ENCODE measurements around the gene OSBPL2.
A peak's percentile ranks its signal among the peaks of the same experiment; 100 is the strongest.

OSBPL2 gene

DNA sequence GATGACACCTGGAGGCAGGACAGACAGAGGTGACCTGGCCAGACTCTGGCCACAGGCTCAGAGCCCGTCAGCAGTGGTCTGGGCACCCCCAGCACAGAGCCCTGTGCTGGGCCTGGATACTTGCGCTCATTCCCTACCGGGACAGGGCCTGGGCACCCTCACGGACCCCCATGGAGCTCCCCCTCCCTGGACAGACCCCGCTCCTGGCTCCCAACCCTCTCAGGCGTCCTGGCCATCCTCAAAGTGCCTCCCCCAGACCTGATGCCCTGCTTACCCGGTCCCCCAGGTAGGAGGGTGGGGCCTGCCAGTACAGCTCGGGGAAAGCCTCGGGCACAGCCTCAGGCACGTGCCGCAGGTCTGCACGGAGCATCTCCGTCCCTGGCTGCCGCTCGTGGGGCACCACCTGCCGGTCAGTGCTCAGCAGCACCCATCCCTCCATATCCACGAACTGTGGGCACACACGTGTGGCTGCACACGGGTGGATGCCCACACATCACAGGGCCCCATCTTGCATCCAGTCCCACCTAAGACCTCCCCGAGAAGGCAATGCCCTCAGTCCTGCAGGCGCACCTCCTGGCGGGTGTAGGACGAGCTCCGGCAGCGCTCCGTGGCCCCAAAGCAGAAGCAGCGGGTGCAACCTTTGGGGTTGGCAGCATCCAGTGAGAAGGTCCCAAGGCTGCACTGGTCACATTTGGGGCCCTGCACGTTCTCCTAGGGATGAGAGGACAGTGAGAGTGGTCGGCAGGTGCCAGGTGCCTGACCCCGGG, 88.8 kb downstream of the OSBPL2 start:
- WGBS (ENCODE audit: extremely low coverage, insufficient coverage, insufficient read length), result no CpG with 5 or more reads among the region's 30 CpGs
- H3K27ac ChIP-seq (ENCODE audit: low read depth, low read length), result no peak overlapping the region

DNA sequence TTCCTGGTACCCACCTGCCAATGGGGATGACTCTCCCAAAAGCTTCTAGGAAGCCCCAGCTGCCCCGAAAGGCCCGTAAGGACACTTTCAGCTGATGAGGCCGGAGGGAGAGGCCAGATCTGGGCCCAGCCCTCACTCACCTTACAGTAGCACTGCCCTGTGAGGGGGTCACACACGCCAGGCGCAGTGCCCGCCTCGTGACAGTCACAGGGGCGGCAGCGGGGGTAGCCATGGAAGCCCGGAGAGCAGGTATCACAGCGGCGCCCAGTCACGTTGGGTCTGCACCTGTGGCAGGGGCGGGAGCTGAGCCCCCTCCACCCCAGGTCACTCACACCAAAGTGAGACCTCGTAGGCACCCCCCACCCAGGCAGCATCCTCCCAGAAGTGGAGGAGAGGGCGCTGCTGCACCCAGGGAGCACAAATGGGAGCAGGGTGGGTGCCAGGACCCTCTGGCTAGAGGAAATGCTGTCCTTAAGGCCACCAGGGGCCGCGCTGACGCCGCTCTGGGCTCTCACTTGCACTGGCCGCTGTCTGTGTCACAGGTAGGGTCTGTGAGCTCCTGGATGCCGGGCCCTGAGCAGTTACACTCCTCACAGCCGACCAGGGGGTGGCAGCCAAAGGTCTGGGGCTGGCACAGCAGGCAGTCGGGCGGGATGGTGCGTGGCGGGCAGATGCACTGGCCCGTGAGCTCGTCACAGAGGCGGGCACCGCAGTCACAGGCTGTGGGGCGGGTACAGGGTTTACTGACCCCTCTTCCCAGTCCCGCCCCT, 89.6 kb downstream of the OSBPL2 start:
- no peak overlapping the region for H3K18ac ChIP-seq (ENCODE audit: low read length)
- no peak overlapping the region for H4K8ac ChIP-seq (ENCODE audit: low read depth, low read length)
- no peak overlapping the region for H3K4me2 ChIP-seq (ENCODE audit: low read length)
- no peak overlapping the region for H4K91ac ChIP-seq (ENCODE audit: low read depth, low read length)
- no peak overlapping the region for H2AK5ac ChIP-seq (ENCODE audit: low read length)
- no peak overlapping the region for H3K23ac ChIP-seq (ENCODE audit: low read length)
- H3K27ac ChIP-seq (ENCODE audit: low read depth, low read length), result no peak overlapping the region
- H3K4ac ChIP-seq (ENCODE audit: low read depth, low read length), result no peak overlapping the region
- H3K14ac ChIP-seq (ENCODE audit: low read length), result no peak overlapping the region
- no peak overlapping the region for H3K9ac ChIP-seq (ENCODE audit: low read length)
- H2AFZ ChIP-seq (ENCODE audit: insufficient read depth, low read length, poor library complexity), result no peak overlapping the region
- H2BK5ac ChIP-seq (ENCODE audit: low read depth, low read length, poor library complexity), result no peak overlapping the region
- no peaks in the 10 kb centered on the region for H3K4me1 ChIP-seq (ENCODE audit: control insufficient read depth in 1 of 2, insufficient read depth in 2 of 2, low read length in 2 of 2)
- H2BK120ac ChIP-seq (ENCODE audit: insufficient read depth, low read length, poor library complexity), result no peak overlapping the region
- no peaks in the 10 kb centered on the region for H3K79me1 ChIP-seq (ENCODE audit: low read length)
- H2BK12ac ChIP-seq (ENCODE audit: low read length), result no peak overlapping the region
- H3K36me3 ChIP-seq (ENCODE audit: control insufficient read depth in 1 of 2, insufficient read depth in 2 of 2, low read length in 2 of 2), result peaks cover 96 to 97% of the 10 kb centered on the region in 2 experiments
- peaks cover 1% of the 10 kb centered on the region for H3K9me3 ChIP-seq (ENCODE audit: insufficient read depth, low read depth, low read length)
- no peak for DNase-seq
- H3K79me2 ChIP-seq (ENCODE audit: control insufficient read depth, insufficient read depth, low read length, poor library complexity), result no peaks in the 10 kb centered on the region
- no CpG with 5 or more reads among the region's 33 CpGs for WGBS (ENCODE audit: extremely low coverage, insufficient coverage, insufficient read length)
- H3K27me3 ChIP-seq (ENCODE audit: insufficient read depth, low read length), result no peaks in the 10 kb centered on the region
- H3K4me3 ChIP-seq (ENCODE audit: low read depth, low read length), result no peak overlapping the region
- no peak overlapping the region for H4K12ac ChIP-seq (ENCODE audit: low read depth, low read length)

More for the DNA sequence above, 88.8 kb downstream of the OSBPL2 start:
- Histone ChIP-seq H3K14ac (ENCODE audit: low read length) (no peak overlapping the region), H4K91ac (ENCODE audit: low read depth, low read length) (no peak overlapping the region), H4K8ac (ENCODE audit: low read depth, low read length) (no peak overlapping the region), H4K12ac (ENCODE audit: low read depth, low read length) (no peak overlapping the region), H3K36me3 (ENCODE audit: control insufficient read depth in 1 of 2, insufficient read depth in 2 of 2, low read length in 2 of 2) (peaks cover 94 to 96% of the 10 kb centered on the region in 2 experiments), H3K4ac (ENCODE audit: low read depth, low read length) (no peak overlapping the region), H2AFZ (ENCODE audit: insufficient read depth, low read length, poor library complexity) (no peak overlapping the region), H2BK5ac (ENCODE audit: low read depth, low read length, poor library complexity) (no peak overlapping the region), H3K79me1 (ENCODE audit: low read length) (no peaks in the 10 kb centered on the region), H3K9ac (ENCODE audit: low read length) (no peak overlapping the region), H2BK12ac (ENCODE audit: low read length) (no peak overlapping the region), H2BK120ac (ENCODE audit: insufficient read depth, low read length, poor library complexity) (no peak overlapping the region), H3K18ac (ENCODE audit: low read length) (no peak overlapping the region), H3K23ac (ENCODE audit: low read length) (no peak overlapping the region), H3K4me2 (ENCODE audit: low read length) (no peak overlapping the region), H3K4me1 (ENCODE audit: control insufficient read depth in 1 of 2, insufficient read depth in 2 of 2, low read length in 2 of 2) (no peaks in the 10 kb centered on the region), H3K27me3 (ENCODE audit: insufficient read depth, low read length) (no peaks in the 10 kb centered on the region), H3K4me3 (ENCODE audit: low read depth, low read length) (no peak overlapping the region), H2AK5ac (ENCODE audit: low read length) (no peak overlapping the region), H3K9me3 (ENCODE audit: insufficient read depth, low read depth, low read length) (peaks cover 1% of the 10 kb centered on the region), H3K79me2 (ENCODE audit: control insufficient read depth, insufficient read depth, low read length, poor library complexity) (no peaks in the 10 kb centered on the region)
- DNase-seq, result peak in 1 of 2 donors; percentile 43

DNA sequence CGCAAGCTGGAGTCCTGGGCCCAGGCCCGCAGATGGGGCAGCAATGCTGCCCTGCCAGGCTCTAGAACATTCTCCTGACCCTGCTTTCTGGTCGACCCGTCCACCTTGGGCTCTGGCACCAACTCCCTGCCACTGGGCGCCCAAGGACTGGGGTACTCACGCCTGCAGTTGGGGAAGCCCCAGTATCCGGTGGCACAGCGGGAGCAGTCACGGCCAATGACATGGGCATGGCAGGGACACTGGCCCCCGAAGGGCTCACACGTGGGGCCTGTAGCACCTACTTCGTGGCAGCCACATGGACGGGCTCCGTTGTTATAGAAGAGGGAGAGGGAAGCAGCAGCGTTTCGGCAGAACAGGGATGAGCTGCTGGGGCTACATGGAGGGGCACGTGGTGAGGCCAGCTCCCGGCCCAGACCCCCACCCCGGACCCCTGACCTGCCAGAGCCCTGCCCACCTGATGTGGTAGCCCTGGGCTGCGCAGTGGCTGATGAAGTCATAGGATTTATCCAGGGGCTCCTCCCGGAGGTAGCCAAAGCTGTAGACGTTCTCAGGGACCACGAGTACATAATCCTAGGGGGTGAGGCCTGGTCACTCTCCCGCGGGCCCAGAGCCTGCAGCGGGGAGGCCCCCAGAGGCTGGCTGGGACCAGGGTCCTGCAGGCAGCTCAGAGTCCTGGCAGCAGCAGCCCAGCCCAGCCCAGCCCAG, 90.5 kb downstream of the OSBPL2 start:
- H2AK5ac ChIP-seq (ENCODE audit: low read length), result no peak overlapping the region
- H3K27ac ChIP-seq (ENCODE audit: low read depth, low read length), result no peak overlapping the region
- no peak overlapping the region for H3K23ac ChIP-seq (ENCODE audit: low read length)
- no peaks in the 10 kb centered on the region for H3K79me2 ChIP-seq (ENCODE audit: control insufficient read depth, insufficient read depth, low read length, poor library complexity)
- H3K18ac ChIP-seq (ENCODE audit: low read length), result no peak overlapping the region
- H3K14ac ChIP-seq (ENCODE audit: low read length), result no peak overlapping the region
- H2AFZ ChIP-seq (ENCODE audit: insufficient read depth, low read length, poor library complexity), result no peak overlapping the region
- H2BK120ac ChIP-seq (ENCODE audit: insufficient read depth, low read length, poor library complexity), result no peak overlapping the region
- H3K4me3 ChIP-seq (ENCODE audit: low read depth, low read length), result no peak overlapping the region
- H3K4me2 ChIP-seq (ENCODE audit: low read length), result no peak overlapping the region
- no peaks in the 10 kb centered on the region for H3K79me1 ChIP-seq (ENCODE audit: low read length)
- no CpG with 5 or more reads among the region's 26 CpGs for WGBS (ENCODE audit: extremely low coverage, insufficient coverage, insufficient read length)
- H3K4ac ChIP-seq (ENCODE audit: low read depth, low read length), result no peak overlapping the region
- no peak overlapping the region for H3K9ac ChIP-seq (ENCODE audit: low read length)
- no peak overlapping the region for H4K12ac ChIP-seq (ENCODE audit: low read depth, low read length)
- H2BK5ac ChIP-seq (ENCODE audit: low read depth, low read length, poor library complexity), result no peak overlapping the region
- H2BK12ac ChIP-seq (ENCODE audit: low read length), result no peak overlapping the region
- H4K8ac ChIP-seq (ENCODE audit: low read depth, low read length), result no peak overlapping the region
- no peaks in the 10 kb centered on the region for H3K27me3 ChIP-seq (ENCODE audit: insufficient read depth, low read length)
- peaks cover 96 to 97% of the 10 kb centered on the region in 2 experiments for H3K36me3 ChIP-seq (ENCODE audit: control insufficient read depth in 1 of 2, insufficient read depth in 2 of 2, low read length in 2 of 2)
- no peaks in the 10 kb centered on the region for H3K4me1 ChIP-seq (ENCODE audit: control insufficient read depth in 1 of 2, insufficient read depth in 2 of 2, low read length in 2 of 2)
- no peak for DNase-seq
- H4K91ac ChIP-seq (ENCODE audit: low read depth, low read length), result no peak overlapping the region
- peaks cover 1% of the 10 kb centered on the region for H3K9me3 ChIP-seq (ENCODE audit: insufficient read depth, low read depth, low read length)

Data from trophoblast cell (in vitro differentiated cells and primary cell).